Measurements from ENCODE around the gene MARCHF9. TPM values are rescaled to one million over a fixed set of nuclear protein-coding genes. Genes with fewer than 3 reads are reported as not detected.

The MARCHF9 gene
- total and polyA plus RNA-seq, 2 experiments from 2014 or later, result 0.18 to 0.97 TPM

DNA sequence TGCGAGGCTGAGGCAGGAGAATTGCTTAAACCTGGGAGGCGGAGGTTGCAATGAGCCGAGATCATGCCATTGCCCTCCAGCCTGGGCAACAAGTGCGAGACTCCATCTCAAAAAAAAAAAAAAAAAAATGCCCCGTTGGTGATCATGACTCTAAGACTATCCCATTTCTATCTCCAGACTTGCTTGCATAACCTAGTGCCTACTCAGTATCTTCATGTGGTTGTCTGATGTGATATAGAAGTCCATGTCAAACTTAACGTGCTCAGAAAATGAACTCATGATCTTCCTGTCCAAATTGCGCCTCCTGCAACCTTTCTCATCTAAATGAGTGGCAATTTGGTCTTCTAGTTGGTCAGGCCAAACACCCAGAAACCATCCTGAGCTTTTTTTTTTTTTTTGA, 23.0 kb downstream of the MARCHF9 start:
- TF ChIP-seq EZH2 (IDR thresholded peaks at IDR 0.05; ENCODE audit: insufficient read depth, poor library complexity, severe bottlenecking), result no peak
- TF ChIP-seq EZH2phosphoT487 (IDR thresholded peaks at IDR 0.05; ENCODE audit: insufficient read depth, low read depth), result no peak
- Histone ChIP-seq H3K4me2 (ENCODE audit: unreplicated experiment) (no peak overlapping the region), H4K20me1 (ENCODE audit: insufficient read depth) (no peaks in the 10 kb centered on the region), H3K9me2 (ENCODE audit: insufficient read depth) (no peaks in the 10 kb centered on the region), H3K36me3 (ENCODE audit: low read depth) (no peaks in the 10 kb centered on the region), H3K4me3 (no peak overlapping the region), H3K9me3 (ENCODE audit: low read depth) (no peaks in the 10 kb centered on the region), H3K9ac (no peak overlapping the region), H3K27me3 (replicated peaks; ENCODE audit: insufficient read depth) (no peaks in the 10 kb centered on the region), H3K4me1 (ENCODE audit: insufficient read depth) (peaks cover 3% of the 10 kb centered on the region; the same call in 1 of the 2 replicates), H2AFZ (no peak overlapping the region), H3F3A (ENCODE audit: insufficient read depth) (peaks cover 17% of the 10 kb centered on the region), H3K27ac (no peak overlapping the region), H3K79me2 (ENCODE audit: insufficient read depth) (peaks cover 17% of the 10 kb centered on the region)
- 73 to 85% methylated on average over 7 of the region's 7 CpGs for WGBS, 2 experiments (ENCODE audit: low coverage in 1 of 2, low lambda C conversion rate in 2 of 2, missing lambda C conversion rate in 2 of 2)
- in situ Hi-C loops (cut with MboI), result no loop called here
- no peak for DNase-seq

- Histone ChIP-seq H3K9me2 (ENCODE audit: insufficient read depth) (no peaks in the 10 kb centered on the region), H4K20me1 (ENCODE audit: insufficient read depth) (no peaks in the 10 kb centered on the region), H3K4me2 (ENCODE audit: unreplicated experiment) (no peak overlapping the region), H3K27me3 (replicated peaks; ENCODE audit: insufficient read depth) (no peaks in the 10 kb centered on the region), H3K9me3 (ENCODE audit: low read depth) (no peaks in the 10 kb centered on the region), H3K36me3 (ENCODE audit: low read depth) (no peaks in the 10 kb centered on the region), H3K4me3 (no peak overlapping the region), H3K79me2 (ENCODE audit: insufficient read depth) (peaks cover 20% of the 10 kb centered on the region), H3F3A (ENCODE audit: insufficient read depth) (peaks cover 17% of the 10 kb centered on the region), H3K4me1 (ENCODE audit: insufficient read depth) (peaks cover 3% of the 10 kb centered on the region; the same call in 1 of the 2 replicates), H3K27ac (no peak overlapping the region), H3K9ac (no peak overlapping the region), H2AFZ (no peak overlapping the region)
- no peak for TF ChIP-seq EZH2phosphoT487 (IDR thresholded peaks at IDR 0.05; ENCODE audit: insufficient read depth, low read depth)
- TF ChIP-seq EZH2 (IDR thresholded peaks at IDR 0.05; ENCODE audit: insufficient read depth, poor library complexity, severe bottlenecking), result no peak
- no peak for DNase-seq
- WGBS, 2 experiments (ENCODE audit: low coverage in 1 of 2, low lambda C conversion rate in 2 of 2, missing lambda C conversion rate in 2 of 2), result 50 to 61% methylated on average over 1 of the region's 1 CpG
- in situ Hi-C loops (cut with MboI), result no loop called here
Measured at GRCh38 chr12:57779736-57780135, 24.8 kb downstream of the MARCHF9 start.

- no peak overlapping the region for H3K9ac ChIP-seq
- no peak overlapping the region for H3K4me3 ChIP-seq
- H3K79me2 ChIP-seq (ENCODE audit: insufficient read depth), result peaks cover 26% of the 10 kb centered on the region
- no peaks in the 10 kb centered on the region for H3K27me3 ChIP-seq (replicated peaks; ENCODE audit: insufficient read depth)
- H3K4me2 ChIP-seq (ENCODE audit: unreplicated experiment), result no peak overlapping the region
- no peak for DNase-seq
- in situ Hi-C loops (cut with MboI), result no loop called here
- H3K9me2 ChIP-seq (ENCODE audit: insufficient read depth), result no peaks in the 10 kb centered on the region
- peaks cover 17% of the 10 kb centered on the region for H3F3A ChIP-seq (ENCODE audit: insufficient read depth)
- H3K9me3 ChIP-seq (ENCODE audit: low read depth), result no peaks in the 10 kb centered on the region
- H4K20me1 ChIP-seq (ENCODE audit: insufficient read depth), result no peaks in the 10 kb centered on the region
- no peak overlapping the region for H3K27ac ChIP-seq
- peaks cover 3% of the 10 kb centered on the region; the same call in 1 of the 2 replicates for H3K4me1 ChIP-seq (ENCODE audit: insufficient read depth)
- H2AFZ ChIP-seq, result no peak overlapping the region
- H3K36me3 ChIP-seq (ENCODE audit: low read depth), result peaks cover 4% of the 10 kb centered on the region; the same call in 1 of the 2 replicates
- WGBS, 2 experiments (ENCODE audit: low coverage in 1 of 2, low lambda C conversion rate in 2 of 2, missing lambda C conversion rate in 2 of 2), result 69 to 79% methylated on average over 3 to 4 of the region's 4 CpGs
- TF ChIP-seq EZH2 (IDR thresholded peaks at IDR 0.05; ENCODE audit: insufficient read depth, poor library complexity, severe bottlenecking), result no peak
- TF ChIP-seq EZH2phosphoT487 (IDR thresholded peaks at IDR 0.05; ENCODE audit: insufficient read depth, low read depth), result no peak
Measured at GRCh38 chr12:57780284-57780897, 25.5 kb downstream of the MARCHF9 start.

DNA sequence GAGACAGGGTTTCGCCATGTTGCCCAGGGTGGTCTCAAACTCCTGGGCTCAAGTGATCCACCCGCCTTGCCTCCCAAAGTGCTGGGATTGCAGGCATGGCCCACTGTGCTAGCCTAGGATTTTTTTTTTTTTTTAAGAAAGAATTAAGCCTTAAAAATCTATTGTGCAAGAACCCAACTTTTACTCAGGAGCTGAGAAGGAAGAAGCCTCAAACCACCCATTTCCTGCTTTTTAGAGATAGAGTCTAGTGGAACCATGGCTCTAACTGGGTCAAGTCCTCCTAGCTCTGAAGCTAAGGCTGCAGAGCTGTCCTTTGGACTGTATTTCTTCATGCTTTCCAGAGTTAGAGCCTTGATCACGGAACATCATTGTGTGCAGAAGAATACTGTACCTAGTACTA, 26.3 kb downstream of the MARCHF9 start:
- Histone ChIP-seq H3K4me1 (ENCODE audit: insufficient read depth) (peaks cover 3% of the 10 kb centered on the region; the same call in 1 of the 2 replicates), H4K20me1 (ENCODE audit: insufficient read depth) (no peaks in the 10 kb centered on the region), H3K9me3 (ENCODE audit: low read depth) (no peaks in the 10 kb centered on the region), H3K79me2 (ENCODE audit: insufficient read depth) (peaks cover 35% of the 10 kb centered on the region), H3K36me3 (ENCODE audit: low read depth) (peaks cover 13% of the 10 kb centered on the region), H3K27me3 (replicated peaks; ENCODE audit: insufficient read depth) (no peaks in the 10 kb centered on the region), H3F3A (ENCODE audit: insufficient read depth) (peaks cover 17% of the 10 kb centered on the region), H3K4me2 (ENCODE audit: unreplicated experiment) (no peak overlapping the region), H3K9me2 (ENCODE audit: insufficient read depth) (no peaks in the 10 kb centered on the region), H2AFZ (no peak overlapping the region), H3K27ac (no peak overlapping the region), H3K4me3 (no peak overlapping the region), H3K9ac (no peak overlapping the region)
- TF ChIP-seq EZH2phosphoT487 (IDR thresholded peaks at IDR 0.05; ENCODE audit: insufficient read depth, low read depth), result no peak
- TF ChIP-seq EZH2 (IDR thresholded peaks at IDR 0.05; ENCODE audit: insufficient read depth, poor library complexity, severe bottlenecking), result no peak
- in situ Hi-C loops (cut with MboI), result no loop called here
- DNase-seq, result no peak
- 79 to 83% methylated on average over 3 of the region's 3 CpGs for WGBS, 2 experiments (ENCODE audit: low coverage in 1 of 2, low lambda C conversion rate in 2 of 2, missing lambda C conversion rate in 2 of 2)
